ENCODE measurements around the gene FOXN3.

DNA sequence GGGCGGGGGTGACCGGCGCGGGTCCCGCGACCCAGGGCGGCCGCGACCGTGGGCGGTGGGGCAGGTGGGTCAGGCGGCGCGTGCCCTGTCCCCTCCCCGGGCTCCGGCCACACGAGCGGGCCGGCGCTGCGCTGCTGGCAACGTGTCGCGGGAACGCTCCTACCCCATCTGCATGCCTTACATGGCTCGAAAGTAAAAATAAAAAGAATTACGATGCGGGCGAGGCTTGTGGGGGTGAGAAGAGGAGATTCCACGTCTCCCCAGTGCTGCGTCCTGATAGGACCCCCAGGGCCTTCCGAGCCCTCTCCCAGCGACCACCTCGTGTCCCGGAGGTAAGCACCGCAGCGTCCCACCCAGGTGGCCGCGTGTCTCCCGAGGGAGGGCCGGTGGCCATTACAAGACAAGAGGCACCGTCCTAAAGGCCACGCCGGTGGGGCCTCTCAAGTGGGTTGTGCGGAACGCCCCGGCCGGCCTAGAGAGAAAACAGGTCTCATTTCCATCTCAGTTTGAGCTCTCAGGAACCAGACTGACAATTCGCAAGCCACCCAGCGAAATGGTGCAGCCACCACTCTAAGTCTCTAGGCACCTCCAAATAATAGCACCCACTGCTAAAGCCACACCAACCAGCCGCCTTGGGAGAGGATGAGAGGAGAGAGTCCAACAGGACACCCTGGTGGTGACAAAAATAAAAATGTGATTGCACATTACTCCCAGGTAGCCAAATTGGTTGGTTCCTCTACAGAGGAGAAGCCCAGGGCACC lies 612 bp upstream of the FOXN3 start:
- TF ChIP-seq ZNF384 (IDR thresholded peaks at IDR 0.05) (no peak), SUZ12 (IDR thresholded peaks at IDR 0.05) (no peak), FOXM1 (IDR thresholded peaks at IDR 0.05; ENCODE audit: borderline replicate concordance) (no peak), SP1 (IDR thresholded peaks at IDR 0.05) (no peak), ELF4 (IDR thresholded peaks at IDR 0.05) (no peak), ARNT (IDR thresholded peaks at IDR 0.05) (no peak), HDGF (IDR thresholded peaks at IDR 0.05; ENCODE audit: borderline replicate concordance) (no peak), CTBP1 (IDR thresholded peaks at IDR 0.05; ENCODE audit: borderline replicate concordance) (no peak), TARDBP (IDR thresholded peaks at IDR 0.05) (no peak), PKNOX1 (IDR thresholded peaks at IDR 0.05) (no peak), FOXA1 (IDR thresholded peaks at IDR 0.05) (no peak)
